ENCODE measurements around the gene ARPC3.
"Not testable (repeated sequence)": the region's sequence is repeated elsewhere in the genome, so short reads cannot be mapped to it uniquely, and the experiment has no call there.

Gene ARPC3

DNA sequence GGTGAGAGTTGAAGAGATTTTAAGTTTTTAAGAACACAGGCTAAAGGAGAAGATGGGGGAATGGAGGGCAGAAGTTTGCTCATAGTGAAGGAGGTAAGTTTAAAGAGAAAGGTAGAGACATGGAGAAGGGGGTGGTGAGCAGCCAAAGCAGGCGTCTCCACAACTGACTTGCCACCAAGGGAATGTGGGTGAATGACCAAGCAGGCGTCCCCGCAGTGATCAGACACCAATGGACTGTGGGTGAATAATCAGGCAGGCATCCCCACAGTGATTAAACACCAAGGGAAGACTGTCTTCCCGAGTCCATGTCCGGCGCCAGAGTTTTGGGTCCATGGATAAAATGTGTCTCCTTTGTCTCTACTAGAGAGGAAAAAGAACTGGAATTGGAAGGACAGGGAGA is 40.1 kb downstream of the ARPC3 start:
- DNase-seq = not testable (repeated sequence)

DNA sequence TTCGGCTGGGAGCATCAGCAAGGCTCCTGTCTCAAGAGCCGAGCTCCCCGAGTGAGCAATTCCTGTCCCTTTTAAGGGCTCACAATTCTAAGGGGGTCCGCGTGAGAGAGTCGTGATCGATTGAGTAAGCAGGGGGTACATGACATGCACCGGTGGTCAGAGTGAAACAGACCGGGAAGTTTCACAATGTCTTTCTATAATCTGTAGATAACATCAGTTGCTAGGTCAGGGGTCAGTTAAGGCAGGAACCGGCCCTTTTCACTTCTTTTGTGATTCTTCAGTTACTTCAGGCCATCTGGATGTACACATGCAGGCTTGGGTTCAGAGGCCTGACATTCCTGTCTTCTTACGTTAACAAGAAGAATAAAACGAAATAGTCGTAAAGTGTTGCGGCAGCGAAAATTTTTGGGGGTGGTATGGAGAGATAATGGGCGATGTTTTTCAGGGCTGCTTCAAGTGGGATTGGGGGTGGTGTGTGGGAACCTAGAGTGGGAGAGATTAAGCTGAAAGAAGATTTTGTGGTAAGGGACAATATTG is 44.9 kb downstream of the ARPC3 start:
- not testable (repeated sequence) for DNase-seq

DNA sequence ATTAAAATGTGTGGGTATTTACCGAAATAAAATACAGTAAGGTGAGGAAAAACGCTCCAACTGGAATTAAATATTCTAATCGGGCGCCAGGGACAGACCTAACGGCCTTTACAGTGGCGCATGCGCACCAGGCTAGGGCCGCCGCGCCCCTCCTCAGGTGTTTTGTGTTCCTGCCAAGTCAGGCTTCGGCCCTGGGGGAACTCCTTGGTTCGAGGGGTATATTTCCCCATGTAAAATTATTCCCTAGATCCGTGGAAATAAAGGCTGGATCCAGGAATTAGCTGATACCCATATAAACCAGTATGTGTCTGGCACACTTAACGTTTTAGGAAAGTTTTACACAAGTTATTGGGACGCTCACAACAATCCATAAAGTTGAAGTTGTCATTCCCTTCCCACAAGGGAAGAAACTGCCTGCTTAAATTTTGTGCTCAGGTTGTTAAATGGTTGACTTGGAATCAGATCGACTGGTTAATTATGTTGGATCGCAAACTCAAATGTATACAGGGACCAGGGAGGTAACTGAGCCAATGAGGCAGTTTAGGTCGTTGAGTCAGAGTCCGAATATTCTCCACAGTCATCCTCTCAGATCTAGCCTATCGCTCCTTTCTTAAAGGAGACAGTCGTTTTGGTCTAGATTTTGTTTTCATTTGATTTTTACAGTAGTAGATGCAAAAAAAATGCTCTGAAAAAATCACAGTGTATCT is 46.0 kb downstream of the ARPC3 start:
- DNase-seq = peak; percentile 86

- DNase-seq = peak; percentile 91
Measured at GRCh38 chr12:110403146-110403975, 46.8 kb downstream of the ARPC3 start, which contains the start of gene ANAPC7. Gene ANAPC7 (minus strand): TSS chr12:110403708. CDS start chr12:110403627, 81 bp downstream.

All from COR-L47 (cell line).